GM12892 (cell line): ENCODE data around the gene VAV2.

Experiments
- POLR2A ChIP-seq: IDR thresholded peaks from 2 replicates; pipeline ENCODE4 v1.6.1; 2011; ENCODE audit warnings: low read depth, low read length, control low read depth
- POLR2AphosphoS5 ChIP-seq: IDR thresholded peaks from 2 replicates; pipeline ENCODE4 v1.6.1; 2011; ENCODE audit warnings: low read depth, low read length, control low read depth

- TF ChIP-seq POLR2AphosphoS5, result no peak
- no peak for TF ChIP-seq POLR2A
Observed at GRCh38 chr9:133989625-133990365, 2.3 kb downstream of the VAV2 start.
